Right ventricle myocardium superior (tissue), 1 donor: ENCODE data around the gene CIDEB. TPM values are rescaled to one million over a fixed set of nuclear protein-coding genes. Genes with fewer than 3 reads are reported as not detected.

Experiments
- ATAC-seq: fragments of 200-7000 bp; cut with Tn5 transposase; one replicate; pipeline ENCODE4 v1.9.1; 2020; ENCODE audit warnings: mild to moderate bottlenecking; ENCODE audit not compliant: poor library complexity
- DNase-seq: peaks from one replicate; pipeline ENCODE4 v3.0.0-alpha.2; 2020
- intact Hi-C: fragments of 100-400 bp; cut with DNase I; formaldehyde crosslinking; loops from one replicate; pipeline ENCODE4 v1.11.2; 2022
- total RNA-seq: library from RNA; stranded (reverse); fragmentation: NEBNext Ultra II Directional; extraction: Animal tissue kit (Norgen Biotek cat#: 25700); gene quantifications from one replicate; pipeline ENCODE4 v1.2.1, GENCODE V29; 2021
- donor health status: DM: no; HTN: yes; CAD: no; lungs with severe emphysema.

CIDEB gene
- total RNA-seq, 1 donor from 2014 or later, result 2.9 TPM

DNA sequence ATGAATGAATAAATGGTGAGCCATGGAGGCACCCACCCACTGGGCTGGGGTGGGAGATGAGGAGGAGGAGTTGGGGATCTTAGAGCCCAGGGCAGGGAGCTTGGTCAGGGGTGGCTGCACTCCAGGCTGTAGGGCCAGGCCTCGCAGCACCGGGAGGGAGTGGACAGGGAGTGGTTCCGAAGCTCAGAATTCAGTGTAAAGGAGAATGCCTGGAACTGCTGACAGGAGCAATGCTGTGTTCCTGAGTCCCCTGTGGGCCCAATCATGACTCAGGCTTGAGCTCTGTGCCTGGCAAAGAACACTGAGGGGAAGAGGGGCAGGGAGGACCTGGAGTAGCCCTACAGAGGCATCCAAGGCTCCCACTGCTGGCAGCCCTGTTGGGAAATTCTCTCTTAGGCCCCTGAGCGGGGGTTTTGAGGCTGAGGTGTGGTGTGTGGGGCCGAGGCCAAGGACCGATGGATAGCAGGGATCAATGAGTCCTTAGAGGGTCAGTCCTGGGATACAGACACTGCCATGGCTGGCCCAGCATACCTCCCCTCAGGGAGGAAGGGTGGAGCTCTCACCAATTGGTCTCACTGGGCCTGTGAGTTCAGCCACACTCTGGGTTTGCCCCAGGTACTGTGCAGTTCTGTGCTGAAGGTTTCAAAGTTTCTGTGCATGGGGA, 26.8 kb downstream of the CIDEB start:
- intact Hi-C loops, result no loop called here
- ATAC-seq, result peak; percentile 25
- no peak for DNase-seq

DNA sequence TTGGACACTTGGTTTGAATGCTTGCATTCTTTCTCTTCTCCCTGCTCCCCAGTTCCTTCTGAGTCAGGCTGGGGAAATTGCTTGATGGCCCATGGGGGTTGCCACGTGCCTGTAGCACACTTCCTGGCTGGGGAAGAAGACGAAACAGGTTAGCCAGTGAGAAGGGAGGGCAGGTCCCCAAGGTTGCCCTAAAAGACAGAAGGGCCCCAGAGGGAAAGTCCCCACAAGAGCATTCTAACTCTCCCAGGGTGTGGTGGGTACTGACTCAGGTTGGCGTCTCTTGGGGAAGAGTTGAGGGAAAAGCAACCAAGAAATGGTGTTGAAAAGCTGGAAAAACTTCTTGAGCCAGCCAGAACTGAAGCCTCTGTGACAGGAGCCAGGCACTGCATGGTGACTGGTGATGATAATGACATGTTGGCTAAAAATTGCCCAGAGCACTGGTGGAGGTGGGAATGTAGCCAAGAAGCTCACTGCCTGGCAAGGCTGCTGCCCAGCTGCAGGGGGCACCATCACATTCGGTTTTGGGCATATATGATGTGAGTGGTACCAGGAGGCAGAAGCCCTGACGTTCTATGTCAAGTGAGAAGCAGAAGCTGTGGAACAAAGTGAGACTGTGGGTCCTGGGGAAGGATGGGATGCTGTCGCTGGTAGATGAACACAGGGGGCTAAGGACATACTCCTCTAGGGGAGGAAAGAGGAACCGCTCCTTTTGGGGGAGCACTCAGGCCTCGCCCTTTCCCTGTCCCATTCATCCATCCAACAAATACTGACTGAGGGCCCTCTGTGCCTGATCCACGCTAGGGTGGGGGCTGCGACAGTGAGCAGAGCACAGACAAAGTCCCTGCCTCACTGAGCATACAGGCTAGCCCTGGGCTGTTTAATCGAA, 28.2 kb downstream of the CIDEB start:
- peak; percentile 80 for ATAC-seq
- intact Hi-C loops, result no loop called here
- DNase-seq, result no peak

DNA sequence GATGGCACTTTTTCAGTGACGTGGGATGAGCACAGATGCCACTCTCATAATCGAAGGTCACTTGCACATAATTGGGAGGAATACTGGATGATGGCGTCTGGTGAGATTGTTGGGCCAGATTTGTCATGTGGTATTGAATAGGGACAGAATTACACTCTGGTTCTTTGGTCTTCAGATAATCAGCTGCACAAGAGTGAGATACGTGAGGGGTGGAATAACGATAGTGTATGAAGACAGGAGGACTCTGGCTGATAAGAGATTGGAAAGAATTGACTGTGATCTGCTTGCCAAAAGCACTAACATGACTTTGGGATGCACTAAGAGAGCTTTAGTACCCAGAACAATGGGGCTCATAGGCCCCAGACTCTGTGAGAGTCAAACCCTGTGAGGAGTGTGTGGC, 29.4 kb downstream of the CIDEB start:
- intact Hi-C loops, result no loop called here
- DNase-seq (no peak), ATAC-seq (no peak)

DNA sequence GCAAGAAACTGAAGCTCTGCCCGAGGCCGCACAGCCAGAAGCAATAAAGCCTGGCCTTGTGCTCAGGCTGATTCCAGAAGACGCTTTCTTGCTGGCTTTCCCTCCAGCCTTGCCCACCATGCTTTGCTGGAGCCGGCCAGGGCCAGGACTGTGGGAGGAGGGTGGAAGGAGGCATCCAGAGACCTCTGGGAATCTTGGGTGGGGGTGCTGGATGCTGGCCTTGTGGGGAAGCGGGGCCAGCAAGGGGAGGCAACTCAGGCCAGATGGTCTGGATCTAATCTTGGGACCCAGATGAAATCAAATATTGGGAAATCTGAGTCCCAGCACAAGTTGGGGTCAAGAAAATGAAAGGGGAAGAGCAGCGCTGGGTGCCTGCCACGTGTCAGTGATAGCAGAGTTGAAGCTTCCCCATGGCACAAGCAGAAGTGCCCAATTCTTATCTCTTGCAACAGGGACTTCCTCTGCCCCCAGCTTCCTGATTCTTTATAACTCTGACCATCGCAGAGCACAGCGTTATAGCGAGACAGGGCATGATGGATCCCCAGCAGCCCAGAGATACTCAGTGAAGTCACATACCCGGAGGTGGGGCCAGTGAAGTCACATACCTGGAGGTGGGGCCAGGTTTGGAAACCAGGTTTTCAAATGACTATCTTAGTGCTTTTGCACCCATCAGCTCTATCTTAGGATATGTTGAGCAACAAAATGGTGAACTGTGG, 30.0 kb downstream of the CIDEB start:
- DNase-seq (peak; percentile 68), ATAC-seq (peak; percentile 7)
- intact Hi-C loops, result no loop called here

DNA sequence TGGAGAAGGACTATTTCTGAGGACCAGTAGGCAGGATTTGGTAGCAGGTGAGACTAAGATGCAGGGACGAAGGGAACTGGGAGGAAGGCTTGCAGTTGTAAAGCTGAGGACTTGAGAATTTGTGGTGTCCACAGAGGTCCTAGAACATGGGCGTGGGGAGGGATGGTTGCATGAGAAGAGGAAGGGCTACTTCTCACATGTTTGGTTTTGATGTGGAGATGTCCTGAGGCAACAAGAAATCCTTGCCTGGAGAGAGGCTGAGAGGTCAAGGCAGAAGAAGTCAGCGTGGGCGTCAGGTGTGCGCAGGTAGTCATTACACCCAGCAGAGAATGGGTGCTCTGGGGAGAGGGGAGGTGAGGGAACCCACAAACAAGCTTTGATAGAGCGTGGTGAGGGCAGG, 30.7 kb downstream of the CIDEB start:
- ATAC-seq (no peak), DNase-seq (no peak)
- intact Hi-C loops, result no loop called here

DNA sequence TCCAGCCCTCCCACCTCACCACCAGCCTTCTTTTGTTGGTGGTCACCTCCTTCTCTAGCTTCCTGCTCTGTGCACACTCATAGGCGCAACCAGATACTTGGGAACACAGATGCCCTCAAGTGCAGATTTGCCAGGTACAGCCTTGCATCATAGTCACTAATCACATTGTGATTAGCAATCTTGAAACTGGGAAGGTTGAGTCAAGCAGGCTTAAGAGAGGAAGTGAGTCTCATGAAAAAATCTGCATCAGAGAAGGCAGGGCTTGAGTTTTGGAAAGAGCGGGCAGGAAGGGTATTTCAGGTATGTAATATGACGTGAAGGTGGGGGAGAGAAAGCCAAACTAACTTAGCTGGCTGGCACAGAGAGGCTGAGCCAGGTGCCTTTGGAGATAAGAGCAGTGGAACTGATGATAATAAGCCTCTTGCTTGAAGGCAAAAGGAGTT, 33.7 kb downstream of the CIDEB start:
- ATAC-seq (no peak), DNase-seq (no peak)

DNA sequence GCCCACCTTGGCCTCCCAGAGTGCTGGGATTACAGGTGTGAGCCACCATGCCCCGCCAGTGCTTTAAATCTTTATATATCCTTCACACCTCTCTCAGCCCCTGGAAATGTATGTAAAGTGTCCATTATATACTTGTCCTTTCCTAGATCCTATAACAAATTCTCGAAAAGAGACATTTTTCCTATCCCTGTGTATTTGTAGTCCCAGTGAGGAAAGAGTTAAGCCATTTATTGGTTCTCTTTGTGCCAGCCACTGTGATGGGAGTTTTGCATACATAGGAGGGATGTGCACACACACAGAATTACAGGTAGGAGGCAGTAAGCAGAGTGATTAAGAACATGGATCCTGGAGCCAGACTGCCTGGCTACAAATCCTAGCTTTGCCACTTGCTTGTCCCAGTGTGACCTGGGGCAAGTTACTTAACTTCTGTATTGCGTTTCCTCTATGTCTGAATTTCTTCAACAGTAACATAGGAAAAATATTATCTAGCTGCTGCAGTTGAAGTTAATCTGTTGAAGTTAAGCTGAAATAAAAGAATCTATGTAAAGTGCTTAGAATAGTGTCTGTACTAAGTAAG, 34.3 kb downstream of the CIDEB start:
- intact Hi-C loops, result no loop called here
- DNase-seq, result no peak
- ATAC-seq, result no peak

More for the DNA sequence above, 33.7 kb downstream of the CIDEB start:
- intact Hi-C loops, result no loop called here

DNA sequence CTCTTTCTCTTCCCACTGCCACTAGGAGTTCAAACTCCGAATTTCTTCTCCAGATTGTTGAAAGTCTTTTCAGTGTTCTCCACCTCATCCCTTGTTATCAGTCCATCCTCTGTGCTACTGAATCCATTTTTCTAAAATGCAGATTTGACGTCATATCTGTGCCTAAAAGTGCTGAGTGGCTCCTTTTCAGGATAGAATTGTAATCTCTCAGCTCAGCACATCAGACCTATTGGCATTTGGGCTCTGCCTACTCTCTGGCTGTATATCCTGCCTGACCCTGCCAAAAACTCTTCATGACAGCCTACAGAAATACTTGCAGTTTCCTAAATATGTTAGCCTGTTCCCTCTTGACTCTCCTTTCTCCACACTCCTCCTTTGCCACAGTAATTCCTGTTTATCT, 35.3 kb downstream of the CIDEB start:
- ATAC-seq, result no peak
- intact Hi-C loops, result no loop called here

DNA sequence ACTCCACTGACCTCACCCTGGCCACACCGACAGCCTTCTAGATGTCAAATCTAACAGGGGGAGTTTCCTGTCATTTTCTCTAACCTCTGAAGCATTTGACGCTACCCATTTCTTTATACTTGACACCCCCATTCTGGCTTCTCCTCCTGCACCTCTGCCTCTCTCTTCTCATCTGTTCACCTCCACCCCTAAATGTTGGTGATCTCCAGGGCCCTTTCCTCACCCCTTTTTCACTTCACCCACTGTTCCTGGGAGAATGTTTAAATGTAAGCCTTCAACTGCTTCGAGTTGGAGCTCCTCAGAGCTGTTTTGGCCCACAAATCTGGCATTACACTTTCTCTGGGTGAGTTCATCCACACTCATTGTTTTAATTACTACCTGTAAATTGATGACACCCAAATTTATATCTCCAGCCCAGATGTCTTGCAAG, 35.9 kb downstream of the CIDEB start:
- DNase-seq (no peak), ATAC-seq (no peak)
- intact Hi-C loops, result no loop called here

More for the DNA sequence above, 35.3 kb downstream of the CIDEB start:
- DNase-seq, result no peak

DNA sequence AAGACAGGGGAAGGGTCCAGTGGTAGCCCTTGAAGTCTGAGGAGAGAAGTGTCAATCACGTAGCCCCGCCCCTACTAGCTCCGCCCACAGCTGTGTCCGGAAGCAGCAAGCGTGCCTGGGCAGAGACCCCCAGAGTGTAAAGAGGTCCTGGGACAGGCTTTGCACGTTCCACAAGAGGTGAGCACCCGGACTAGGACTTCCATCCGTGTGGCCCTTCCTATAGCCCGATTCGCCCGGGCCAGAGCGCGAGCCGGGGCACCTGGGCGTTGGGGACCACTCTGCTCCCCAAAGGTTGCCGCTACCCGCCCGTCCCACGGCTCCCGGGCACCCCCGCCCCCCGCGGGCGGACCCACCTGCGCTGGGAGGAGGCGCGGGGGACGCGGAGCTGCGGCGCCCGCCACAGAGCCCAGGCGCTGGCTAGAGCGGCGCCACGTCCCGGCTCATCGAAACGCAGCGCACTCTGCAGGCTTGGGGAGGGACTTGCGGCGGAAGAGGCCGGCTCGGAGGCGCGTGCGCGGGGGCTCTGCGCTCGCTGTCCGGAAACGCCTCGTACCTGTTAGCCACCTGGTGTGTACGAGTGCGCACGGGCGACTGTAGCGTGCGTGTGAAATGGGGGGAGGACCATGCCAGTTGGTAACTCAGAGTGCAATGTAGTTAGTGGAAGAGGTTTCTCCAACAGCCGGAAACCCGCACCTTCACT, 36.5 kb downstream of the CIDEB start, which contains the start of gene RABGGTA:
Gene RABGGTA, minus strand, starts transcription at position 464 of the 700 bp plus-strand sequence. CDS start 482 bp downstream, outside the sequence.
- ATAC-seq (peak; percentile 97), DNase-seq (peak; percentile 93)
- intact Hi-C loops, result no loop called here

DNA sequence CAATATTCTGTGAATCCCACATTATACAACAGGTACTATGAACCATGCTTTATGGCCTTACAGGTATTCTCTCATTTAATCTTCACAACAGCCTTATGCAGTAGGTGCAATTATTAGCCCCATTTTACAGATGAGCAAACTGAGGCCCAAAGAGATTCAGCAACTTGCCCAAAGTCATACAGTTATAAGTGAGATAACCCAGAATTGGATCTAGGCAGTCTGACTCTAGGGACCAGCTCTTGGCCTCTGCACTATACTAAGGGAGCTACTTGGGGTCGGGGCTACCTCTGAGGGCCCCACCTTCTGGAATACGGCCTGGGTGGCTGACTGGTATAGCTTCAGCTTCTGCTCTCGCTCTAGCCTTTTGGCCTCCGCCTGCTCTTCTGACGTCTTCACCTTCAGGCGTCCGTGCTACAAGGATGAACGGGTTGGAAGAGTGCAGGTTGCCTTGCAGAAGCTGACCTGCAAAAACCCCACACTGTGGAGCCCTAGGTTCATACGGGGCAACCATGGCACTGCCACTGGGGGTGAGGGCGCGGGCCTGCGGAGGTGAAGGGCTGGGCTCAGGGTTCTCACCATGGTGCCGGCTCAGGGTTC, 37.1 kb downstream of the CIDEB start:
- intact Hi-C loops, result no loop called here
- no peak for DNase-seq
- peak; percentile 14 for ATAC-seq

DNA sequence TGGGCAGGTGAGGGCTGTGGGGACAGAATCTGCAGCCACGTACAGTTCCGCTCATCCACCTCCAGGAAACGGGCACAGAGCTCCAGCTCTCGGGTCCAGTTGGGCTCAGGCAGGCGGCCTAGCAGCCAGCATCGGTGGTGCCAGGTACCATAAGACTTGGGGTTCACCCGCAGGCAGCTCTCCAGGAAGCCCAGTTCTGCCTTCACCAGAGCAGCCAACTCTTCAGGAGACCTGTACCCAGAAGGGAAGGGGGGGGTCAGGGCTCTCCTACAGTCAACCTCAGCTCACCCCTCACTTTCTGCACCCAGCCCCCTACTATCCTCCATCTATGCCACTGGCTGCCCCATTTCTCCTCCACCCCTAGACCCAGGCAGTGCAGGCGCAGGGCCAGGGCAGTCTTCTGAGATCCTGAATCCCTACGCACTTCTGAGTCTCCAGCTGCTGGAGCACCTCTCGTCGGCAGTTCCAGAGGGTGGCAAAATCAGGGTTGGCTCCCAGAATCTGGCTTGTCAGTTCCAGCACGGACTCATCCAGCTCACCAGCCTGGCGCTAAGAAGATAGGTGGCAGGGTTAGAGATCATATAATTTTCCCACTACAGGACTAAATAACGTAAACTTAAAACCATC, 37.8 kb downstream of the CIDEB start:
- no peak for DNase-seq
- no peak for ATAC-seq
- intact Hi-C loops, result no loop called here

DNA sequence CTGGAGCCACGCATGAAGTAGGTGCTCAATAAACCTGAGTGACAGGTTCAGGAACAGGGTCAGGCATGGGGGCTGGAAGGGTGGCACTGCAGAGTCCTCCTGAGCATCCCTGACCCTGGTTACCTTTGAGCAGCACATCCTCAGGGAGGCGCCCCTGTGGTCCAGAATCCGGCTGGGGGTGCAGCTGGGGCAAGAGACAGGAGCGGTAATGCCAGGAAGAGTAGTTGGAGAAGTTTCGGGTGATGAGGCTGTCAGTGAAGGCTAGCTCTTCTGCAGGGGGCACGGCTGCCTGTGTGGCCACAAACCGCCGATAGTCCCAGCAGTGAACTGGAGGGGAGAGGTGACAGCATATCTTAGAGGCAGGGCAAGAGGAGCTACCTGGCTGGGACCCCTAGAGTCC, 38.4 kb downstream of the CIDEB start:
- ATAC-seq, result no peak
- intact Hi-C loops, result no loop called here
- no peak for DNase-seq

DNA sequence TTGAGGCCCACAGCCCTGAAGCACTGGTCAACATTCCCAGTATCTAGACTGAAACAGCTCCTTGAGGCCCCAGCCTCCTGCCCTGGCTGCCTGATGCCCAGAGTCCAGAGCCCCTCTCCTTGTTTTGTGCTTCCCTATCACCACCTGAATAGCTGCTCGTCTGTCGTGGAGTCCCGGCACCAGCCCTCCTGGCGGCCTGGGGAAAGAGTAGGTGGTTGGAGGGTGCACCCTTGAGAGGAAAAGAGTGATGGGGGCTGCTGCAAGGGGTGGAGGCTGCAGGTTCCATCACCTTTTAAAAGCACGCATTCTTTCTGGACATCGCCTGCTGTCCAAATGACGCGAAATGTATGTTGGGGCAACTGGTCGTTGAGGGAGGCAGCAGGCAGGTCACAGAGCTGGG, 39.6 kb downstream of the CIDEB start:
- ATAC-seq, result no peak
- no peak for DNase-seq

DNA sequence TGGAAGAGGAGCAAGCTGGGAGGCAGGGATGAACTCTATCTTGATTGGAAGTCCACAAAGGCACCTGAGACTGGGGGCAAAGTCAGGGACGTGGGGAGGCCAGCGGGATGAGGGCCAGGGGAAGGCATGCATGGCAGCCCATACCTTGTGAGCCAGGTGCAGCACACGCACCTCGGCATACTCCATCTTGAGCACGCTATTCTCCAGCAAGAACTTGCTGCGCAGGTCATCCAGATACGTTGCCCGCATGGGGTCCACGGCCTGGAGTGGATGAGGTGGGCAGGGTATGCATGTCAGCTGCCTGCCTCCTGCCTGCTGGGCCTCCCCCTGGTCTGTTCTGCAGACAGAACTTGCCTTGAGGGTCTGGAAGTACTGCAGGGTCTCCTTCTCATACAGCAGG, 40.3 kb downstream of the CIDEB start:
- intact Hi-C loops, result no loop called here
- DNase-seq (no peak), ATAC-seq (no peak)

More for the DNA sequence above, 39.6 kb downstream of the CIDEB start:
- intact Hi-C loops, result no loop called here

DNA sequence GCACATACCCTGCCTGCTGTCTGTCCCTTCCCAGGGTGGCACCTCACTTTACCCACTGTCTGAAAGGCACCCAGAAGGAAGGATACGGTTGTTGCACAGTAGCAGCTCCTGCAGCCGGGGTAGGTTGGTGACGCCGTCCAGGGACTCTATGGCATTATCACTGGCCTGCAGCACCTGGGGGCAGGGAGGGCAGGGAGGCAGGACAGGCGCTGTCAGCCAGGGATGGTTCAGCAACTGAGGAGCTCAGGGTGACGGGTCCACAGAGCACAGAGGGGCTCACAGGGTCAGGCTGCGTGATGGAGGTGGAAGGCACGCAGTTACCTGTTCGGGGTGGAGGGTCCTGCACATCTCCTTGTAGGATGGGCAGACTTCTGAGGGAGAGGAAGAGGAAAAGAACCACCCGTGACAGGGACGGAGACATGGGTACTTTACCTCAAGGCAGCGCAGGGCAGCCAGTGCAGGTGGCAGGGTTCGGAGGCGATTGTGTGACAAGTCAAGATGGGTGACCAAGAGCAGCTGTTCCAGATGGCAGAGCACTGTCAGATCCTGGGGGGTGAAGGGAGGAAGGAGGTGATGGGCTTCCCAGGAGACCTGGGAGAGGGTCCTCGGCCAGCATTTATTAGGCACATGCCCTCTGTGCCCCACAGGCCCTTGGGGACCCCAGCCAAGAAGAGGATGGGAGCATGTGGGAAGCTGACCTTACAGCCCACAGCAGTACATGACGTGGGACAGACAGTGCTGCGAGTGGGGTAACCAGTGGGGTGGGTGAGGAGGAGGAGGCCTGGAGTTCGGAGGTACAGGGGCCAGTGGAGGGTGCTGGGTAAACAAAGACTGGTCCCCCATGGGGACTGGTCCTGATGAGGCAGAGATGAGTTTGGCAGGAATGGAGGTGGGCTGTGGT, 41.2 kb downstream of the CIDEB start:
- DNase-seq, result no peak
- intact Hi-C loops, result no loop called here
- no peak for ATAC-seq

DNA sequence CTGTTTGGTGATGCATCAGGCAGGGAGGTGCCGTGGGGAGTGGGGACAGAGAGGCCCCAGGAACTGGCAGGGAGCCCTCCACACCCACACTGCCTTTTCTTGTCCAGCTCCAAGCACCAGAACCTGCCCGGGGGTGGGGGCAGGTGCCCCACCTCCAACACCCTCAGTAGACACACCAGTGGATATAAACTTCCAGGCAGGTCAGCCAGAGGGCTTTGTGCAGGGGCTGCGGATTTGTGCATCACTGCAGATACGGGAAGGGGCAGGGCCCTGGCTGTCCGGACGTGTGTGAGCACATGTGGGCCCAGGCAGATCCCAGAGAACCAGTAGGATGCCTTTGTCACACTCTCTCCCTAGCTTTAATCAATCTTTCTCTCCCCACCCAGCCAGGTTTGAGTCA, 43.5 kb downstream of the CIDEB start:
- DNase-seq (no peak), ATAC-seq (no peak)
- intact Hi-C loops, result no loop called here
